ENCODE data around the gene TECPR1. TPM values are rescaled to one million over a fixed set of nuclear protein-coding genes. Genes with fewer than 3 reads are reported as not detected.

The TECPR1 gene, protein sequence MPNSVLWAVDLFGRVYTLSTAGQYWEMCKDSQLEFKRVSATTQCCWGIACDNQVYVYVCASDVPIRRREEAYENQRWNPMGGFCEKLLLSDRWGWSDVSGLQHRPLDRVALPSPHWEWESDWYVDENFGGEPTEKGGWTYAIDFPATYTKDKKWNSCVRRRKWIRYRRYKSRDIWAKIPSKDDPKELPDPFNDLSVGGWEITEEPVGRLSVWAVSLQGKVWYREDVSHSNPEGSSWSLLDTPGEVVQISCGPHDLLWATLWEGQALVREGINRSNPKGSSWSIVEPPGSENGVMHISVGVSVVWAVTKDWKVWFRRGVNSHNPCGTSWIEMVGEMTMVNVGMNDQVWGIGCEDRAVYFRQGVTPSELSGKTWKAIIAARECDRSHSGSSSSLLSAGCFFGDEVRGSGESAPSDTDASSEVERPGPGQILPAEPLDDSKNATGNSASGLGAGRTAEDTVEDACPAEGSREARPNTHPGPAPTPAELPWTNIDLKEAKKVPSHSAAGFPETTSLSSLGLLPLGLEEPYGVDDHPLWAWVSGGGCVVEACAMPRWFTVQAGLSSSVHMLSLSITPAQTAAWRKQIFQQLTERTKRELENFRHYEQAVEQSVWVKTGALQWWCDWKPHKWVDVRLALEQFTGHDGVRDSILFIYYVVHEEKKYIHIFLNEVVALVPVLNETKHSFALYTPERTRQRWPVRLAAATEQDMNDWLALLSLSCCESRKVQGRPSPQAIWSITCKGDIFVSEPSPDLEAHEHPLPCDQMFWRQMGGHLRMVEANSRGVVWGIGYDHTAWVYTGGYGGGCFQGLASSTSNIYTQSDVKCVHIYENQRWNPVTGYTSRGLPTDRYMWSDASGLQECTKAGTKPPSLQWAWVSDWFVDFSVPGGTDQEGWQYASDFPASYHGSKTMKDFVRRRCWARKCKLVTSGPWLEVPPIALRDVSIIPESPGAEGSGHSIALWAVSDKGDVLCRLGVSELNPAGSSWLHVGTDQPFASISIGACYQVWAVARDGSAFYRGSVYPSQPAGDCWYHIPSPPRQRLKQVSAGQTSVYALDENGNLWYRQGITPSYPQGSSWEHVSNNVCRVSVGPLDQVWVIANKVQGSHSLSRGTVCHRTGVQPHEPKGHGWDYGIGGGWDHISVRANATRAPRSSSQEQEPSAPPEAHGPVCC
- total RNA-seq: 13.0 and 25.9 TPM in 2 replicates

GRCh38 chr7:98251601-98252424 is at the start of gene TECPR1:
TECPR1 (minus strand) TSS chr7:98252232; CDS start chr7:98246146, 6,086 bp downstream.

GRCh38 chr7:98280791-98281756 is 29.0 kb upstream of the TECPR1 start, which contains the start of gene BRI3:
BRI3 (plus strand) TSS chr7:98281686; CDS start chr7:98281796, 110 bp downstream.

DNA sequence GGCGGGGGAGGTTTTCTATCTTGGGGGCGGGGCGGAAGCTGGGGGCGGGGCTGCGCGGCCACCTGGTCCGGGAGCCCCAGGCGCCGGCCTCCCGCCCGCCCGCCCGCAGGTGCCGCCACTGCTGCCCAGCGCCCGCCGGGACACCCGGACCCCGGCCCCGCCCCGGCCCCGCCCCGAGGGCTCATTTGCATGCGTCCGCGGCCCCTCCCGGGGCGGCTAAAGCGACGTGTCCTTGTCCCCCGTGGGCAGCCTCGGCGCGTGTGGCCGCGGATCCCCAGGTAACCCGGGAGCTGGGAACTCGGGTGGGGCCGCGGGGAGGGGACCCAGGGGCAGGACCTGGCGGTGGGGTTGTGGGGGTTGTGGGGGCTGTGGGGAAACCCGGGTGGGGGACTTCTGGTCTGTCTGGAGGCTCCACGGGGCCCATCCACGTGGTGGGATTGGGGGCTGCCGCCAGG is 40.8 kb downstream of the TECPR1 start, which contains the start of gene BHLHA15:
Gene BHLHA15, plus strand, starts transcription at position 219 of the 455 bp plus-strand sequence. CDS start 871 bp downstream, outside the sequence.

Other genes starting within 250 kb of the TECPR1 start
- 20.5 and 31.5 TPM in 2 replicates for gene LMTK2, start 145.4 kb downstream of the TECPR1 start, total RNA-seq
- gene BHLHA15, start 40.8 kb downstream of the TECPR1 start, total RNA-seq: 0.93 and 9.9 TPM in 2 replicates
- gene BRI3, start 29.5 kb upstream of the TECPR1 start, total RNA-seq: 65.6 and 76.5 TPM in 2 replicates
- gene BAIAP2L1, start 148.9 kb upstream of the TECPR1 start, total RNA-seq: 20.8 and 43.7 TPM in 2 replicates

Data from nasal cavity respiratory epithelium epithelial cell of viscerocranial mucosa (primary cell).